ENCODE results near the gene DEDD2.

The DEDD2 gene

DNA sequence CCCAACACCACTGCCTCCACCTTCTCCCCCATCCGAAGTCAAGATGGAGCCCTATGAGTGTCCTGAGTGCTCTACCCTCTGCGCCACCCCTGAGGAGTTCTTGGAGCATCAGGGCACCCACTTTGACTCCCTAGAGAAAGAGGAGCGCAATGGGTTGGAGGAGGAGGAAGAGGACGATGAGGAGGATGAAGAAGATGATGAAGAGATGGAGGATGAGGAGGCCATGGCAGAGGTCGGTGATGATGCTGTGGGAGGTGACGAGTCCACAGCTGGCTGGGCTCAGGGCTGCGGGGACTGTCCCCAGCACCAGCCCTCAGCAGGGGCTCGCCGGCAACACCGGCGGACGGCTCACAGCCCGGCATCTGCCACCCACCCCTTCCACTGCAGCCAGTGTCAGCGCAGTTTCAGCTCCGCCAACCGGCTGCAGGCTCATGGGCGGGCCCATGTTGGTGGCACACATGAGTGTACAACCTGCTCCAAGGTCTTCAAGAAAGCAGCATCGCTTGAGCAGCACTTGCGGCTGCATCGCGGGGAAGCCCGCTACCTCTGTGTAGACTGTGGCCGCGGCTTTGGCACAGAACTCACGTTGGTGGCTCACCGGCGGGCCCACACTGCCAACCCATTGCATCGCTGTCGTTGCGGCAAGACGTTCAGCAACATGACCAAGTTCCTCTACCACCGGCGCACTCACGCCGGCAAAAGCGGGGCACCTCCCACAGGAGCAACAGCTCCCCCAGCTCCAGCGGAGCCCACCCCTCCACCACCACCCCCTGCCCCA is 7.7 kb upstream of the DEDD2 start:
- no peaks in the 10 kb centered on the region for H3K27me3 ChIP-seq (replicated peaks; ENCODE audit: control insufficient read depth, insufficient read depth, low read length)
- TF ChIP-seq, protein P1, sequence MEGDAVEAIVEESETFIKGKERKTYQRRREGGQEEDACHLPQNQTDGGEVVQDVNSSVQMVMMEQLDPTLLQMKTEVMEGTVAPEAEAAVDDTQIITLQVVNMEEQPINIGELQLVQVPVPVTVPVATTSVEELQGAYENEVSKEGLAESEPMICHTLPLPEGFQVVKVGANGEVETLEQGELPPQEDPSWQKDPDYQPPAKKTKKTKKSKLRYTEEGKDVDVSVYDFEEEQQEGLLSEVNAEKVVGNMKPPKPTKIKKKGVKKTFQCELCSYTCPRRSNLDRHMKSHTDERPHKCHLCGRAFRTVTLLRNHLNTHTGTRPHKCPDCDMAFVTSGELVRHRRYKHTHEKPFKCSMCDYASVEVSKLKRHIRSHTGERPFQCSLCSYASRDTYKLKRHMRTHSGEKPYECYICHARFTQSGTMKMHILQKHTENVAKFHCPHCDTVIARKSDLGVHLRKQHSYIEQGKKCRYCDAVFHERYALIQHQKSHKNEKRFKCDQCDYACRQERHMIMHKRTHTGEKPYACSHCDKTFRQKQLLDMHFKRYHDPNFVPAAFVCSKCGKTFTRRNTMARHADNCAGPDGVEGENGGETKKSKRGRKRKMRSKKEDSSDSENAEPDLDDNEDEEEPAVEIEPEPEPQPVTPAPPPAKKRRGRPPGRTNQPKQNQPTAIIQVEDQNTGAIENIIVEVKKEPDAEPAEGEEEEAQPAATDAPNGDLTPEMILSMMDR (IDR thresholded peaks at IDR 0.05; ENCODE audit: insufficient read depth, low read length, poor library complexity, severe bottlenecking): no peak
- peaks cover 39% of the 10 kb centered on the region for H3K36me3 ChIP-seq (ENCODE audit: control insufficient read depth, insufficient read depth, low read length)
- DNase-seq (ENCODE audit: extremely low read depth, insufficient read length): no peak
- H3K4me3 ChIP-seq (replicated peaks; ENCODE audit: low read depth, low read length): no peak overlapping the region

DNA sequence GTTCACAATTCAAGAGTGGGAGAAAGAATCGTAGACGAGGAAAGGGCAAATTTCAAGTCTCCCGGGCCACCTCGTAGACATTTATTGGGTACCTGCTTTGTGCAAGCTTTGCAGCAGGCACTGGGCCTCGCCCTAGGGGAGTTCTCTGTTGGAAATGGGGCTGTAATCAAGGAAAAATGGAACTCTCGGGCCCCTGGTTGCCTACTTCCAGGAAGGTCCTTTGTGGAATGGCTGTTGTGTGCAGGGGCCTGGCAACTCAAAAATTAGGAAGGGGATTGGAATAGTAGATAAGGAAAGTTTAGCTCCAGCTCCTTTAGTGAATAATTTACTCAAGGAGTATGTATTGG is 3.2 kb upstream of the DEDD2 start:
- peak overlapping the region; percentile 85 for H3K4me3 ChIP-seq (replicated peaks; ENCODE audit: low read depth, low read length)

DNA sequence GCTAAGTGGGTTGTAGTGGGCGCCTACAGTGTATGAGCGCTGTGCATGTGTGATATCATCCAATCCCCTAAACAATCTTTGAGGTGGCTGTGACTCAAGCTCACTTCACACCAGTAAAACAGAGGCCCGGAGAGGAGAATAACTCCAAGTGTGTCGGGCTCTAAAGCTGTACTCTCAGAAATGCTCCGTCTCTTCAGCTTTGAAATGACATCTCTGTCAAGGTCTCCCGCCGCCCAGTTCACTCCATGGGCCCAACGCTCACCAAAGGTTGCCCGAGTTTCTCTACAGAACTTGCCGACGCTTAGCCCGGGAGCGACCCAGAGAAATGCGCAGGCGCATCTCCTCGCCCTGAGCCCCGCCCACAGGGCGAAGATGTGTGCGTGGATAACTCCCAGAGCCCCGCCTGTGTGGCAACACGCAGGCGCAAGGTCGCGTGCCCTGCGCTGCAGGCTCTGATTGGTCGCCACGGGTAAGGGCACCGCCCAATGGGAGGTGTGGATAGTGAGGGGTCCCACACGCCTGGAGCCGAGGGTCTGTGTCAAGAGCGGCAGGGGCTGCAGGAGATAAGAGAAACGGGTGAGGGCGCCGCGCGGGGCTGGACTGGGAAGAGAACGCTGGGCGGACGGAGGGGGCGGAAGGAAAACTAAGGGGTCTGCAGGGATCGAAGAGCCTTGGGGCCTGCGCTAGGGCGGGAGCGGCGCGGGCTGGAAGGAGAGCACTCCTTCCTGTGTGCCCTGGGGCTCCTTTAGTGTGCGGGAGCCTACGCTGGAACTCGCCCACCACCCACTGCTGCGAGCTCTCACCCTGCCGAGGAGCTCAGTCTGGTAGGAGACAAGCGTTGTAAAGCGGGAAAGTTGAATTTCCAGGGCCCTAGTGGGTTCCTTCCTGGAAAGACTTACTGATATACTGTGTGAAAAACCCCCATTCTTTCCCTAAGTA is 2.6 kb upstream of the DEDD2 start, which contains the start of gene ZNF526:
TSS of gene ZNF526 (plus strand) at position 501 of the 939 bp plus-strand sequence. CDS start 4,092 bp downstream, outside the sequence.
- TF ChIP-seq, protein P1 (IDR thresholded peaks at IDR 0.05; ENCODE audit: insufficient read depth, low read length, poor library complexity, severe bottlenecking): no peak
- peak; percentile 98 for DNase-seq (ENCODE audit: extremely low read depth, insufficient read length)
- Histone ChIP-seq H3K27me3 (replicated peaks; ENCODE audit: control insufficient read depth, insufficient read depth, low read length) (no peaks in the 10 kb centered on the region), H3K4me3 (replicated peaks; ENCODE audit: low read depth, low read length) (peak within 1 kb of the TSS; percentile 85), H3K36me3 (ENCODE audit: control insufficient read depth, insufficient read depth, low read length) (peaks cover 14% of the 10 kb centered on the region)

More for the DNA sequence above, 3.2 kb upstream of the DEDD2 start:
- TF ChIP-seq, protein P1 (IDR thresholded peaks at IDR 0.05; ENCODE audit: insufficient read depth, low read length, poor library complexity, severe bottlenecking): no peak
- DNase-seq (ENCODE audit: extremely low read depth, insufficient read length): no peak
- Histone ChIP-seq H3K36me3 (ENCODE audit: control insufficient read depth, insufficient read depth, low read length) (peaks cover 17% of the 10 kb centered on the region), H3K27me3 (replicated peaks; ENCODE audit: control insufficient read depth, insufficient read depth, low read length) (no peaks in the 10 kb centered on the region)

DNA sequence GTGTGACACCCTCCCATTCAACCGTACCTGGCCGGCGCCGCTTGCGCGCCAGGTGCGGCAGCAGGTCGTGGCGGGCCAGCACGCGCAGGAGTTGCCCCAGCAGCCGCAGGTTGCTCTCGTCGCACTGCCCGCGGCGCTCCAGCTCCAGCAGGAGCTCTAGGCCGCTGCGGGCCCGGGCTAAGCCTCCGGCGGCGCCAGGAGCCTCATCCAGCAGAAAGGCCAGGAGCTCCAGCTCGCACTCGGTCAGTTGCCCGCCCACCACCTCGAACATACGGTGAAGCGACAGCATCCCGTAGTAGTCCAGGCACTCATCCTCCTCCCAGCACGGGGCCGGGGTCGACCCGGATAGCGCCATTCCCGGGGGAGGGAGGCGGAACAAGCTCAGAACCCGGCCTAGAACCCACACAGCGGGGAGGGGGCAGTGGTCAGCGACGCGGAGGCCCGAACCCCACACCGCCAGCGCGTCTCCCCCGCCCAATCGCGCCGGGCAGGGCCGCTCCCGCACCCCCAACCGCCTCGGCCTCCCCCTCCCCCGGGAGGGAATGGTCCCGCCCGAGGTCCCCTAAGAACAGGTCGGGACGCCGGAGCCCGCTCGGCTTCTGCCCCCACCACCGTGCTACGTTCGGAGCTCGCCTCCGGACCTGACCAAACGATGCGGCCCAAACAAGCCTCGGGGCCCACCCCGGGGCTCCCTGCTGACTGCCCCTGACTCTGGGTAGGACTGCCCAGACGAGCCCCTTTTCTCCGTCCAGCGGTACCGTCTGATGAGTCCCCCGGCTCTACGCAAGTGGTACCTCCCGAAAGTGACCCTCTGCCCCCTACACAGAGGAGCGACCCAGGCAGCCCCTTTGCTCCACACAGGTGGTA is 591 bp downstream of the DEDD2 start:
- Histone ChIP-seq H3K36me3 (ENCODE audit: control insufficient read depth, insufficient read depth, low read length) (peaks cover 7% of the 10 kb centered on the region), H3K4me3 (replicated peaks; ENCODE audit: low read depth, low read length) (peak overlapping the region; percentile 82), H3K27me3 (replicated peaks; ENCODE audit: control insufficient read depth, insufficient read depth, low read length) (no peaks in the 10 kb centered on the region)
- DNase-seq (ENCODE audit: extremely low read depth, insufficient read length): peak; percentile 59
- TF ChIP-seq, protein P1 (IDR thresholded peaks at IDR 0.05; ENCODE audit: insufficient read depth, low read length, poor library complexity, severe bottlenecking): no peak

DNA sequence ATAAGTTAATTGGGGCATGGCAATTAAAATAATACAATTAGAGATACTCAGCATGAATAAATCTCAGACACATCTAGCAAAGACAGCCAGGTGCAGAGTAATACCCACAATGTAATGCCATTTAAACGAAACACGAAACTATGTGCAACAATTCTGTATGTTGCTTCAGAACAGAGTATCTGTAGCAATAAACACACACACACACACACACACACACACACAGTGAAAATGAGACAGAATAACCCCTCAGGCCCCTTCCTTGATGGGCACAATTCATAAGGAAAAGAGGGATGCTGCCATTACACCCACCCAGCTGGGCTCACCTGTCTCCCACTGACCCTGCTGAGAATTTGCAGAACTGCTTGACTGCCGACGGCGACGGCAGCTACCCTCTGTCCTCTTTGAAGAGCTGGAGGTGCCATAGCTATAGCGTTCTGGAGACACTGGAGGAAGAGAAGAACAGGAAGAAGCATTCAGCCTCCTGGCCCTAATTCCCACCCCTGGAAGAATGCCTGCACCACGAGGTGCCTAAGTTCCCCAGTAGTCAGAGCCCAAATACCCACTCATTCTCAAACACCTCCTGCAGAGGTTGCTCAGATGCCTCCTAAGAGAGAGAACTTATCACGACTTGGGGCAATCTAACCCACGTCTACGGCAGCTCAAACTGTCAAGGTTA is 2.5 kb downstream of the DEDD2 start:
- no peak for DNase-seq (ENCODE audit: extremely low read depth, insufficient read length)
- H3K27me3 ChIP-seq (replicated peaks; ENCODE audit: control insufficient read depth, insufficient read depth, low read length): no peaks in the 10 kb centered on the region
- no peak overlapping the region for H3K4me3 ChIP-seq (replicated peaks; ENCODE audit: low read depth, low read length)
- H3K36me3 ChIP-seq (ENCODE audit: control insufficient read depth, insufficient read depth, low read length): peaks cover 7% of the 10 kb centered on the region
- TF ChIP-seq, protein P1 (IDR thresholded peaks at IDR 0.05; ENCODE audit: insufficient read depth, low read length, poor library complexity, severe bottlenecking): no peak

All from GM06990 (cell line).